Measurements from ENCODE around the gene TTLL1. TPM values are rescaled to one million over a fixed set of nuclear protein-coding genes. Genes with fewer than 3 reads are reported as not detected.

TTLL1 gene
- total and polyA plus RNA-seq, 2 donors (not counting 3 experiments of a cell fraction or from before 2014, with no cell fraction given) = 9.0 to 17.0 TPM

DNA sequence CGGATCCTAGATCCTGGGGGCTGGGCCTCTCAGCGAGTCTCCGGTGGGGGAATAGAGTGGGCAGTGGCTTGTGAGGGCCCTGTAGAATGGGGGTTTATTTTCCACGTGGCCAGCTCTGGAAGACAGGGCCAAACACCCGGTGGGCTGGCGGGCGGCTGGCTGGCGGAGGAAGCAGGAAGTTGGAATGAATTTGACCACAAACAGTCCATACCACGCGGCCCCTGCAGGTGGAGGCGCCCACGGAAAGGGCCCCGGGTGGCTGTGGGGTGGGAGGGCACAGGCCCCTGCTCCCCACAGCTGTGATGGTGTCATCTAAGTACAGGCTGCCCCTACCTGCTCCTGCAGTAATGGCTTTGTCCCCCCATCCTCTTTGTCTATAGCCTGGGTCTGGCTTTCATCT is 38.9 kb upstream of the TTLL1 start:
- Histone ChIP-seq H3K4me3 (replicated peaks in 1 of 3; ENCODE audit: insufficient read depth in 1 of 3, low read depth in 1 of 3, low read length in 3 of 3) (no peak overlapping the region), H2AFZ (ENCODE audit: low read depth, low read length) (no peak overlapping the region)

More for the DNA sequence above, 38.9 kb upstream of the TTLL1 start:
- ChIA-PET CTCF (no interaction called here), POLR2A (interaction anchor here (0.6 kb wide), 1 partner anchor 50 kb away, joined by 5 read pairs; no protein-coding TSS in a partner anchor)
- intact Hi-C loops (cut with micrococcal nuclease) = no loop called here
- H4K20me1 ChIP-seq (replicated peaks; ENCODE audit: control insufficient read depth, extremely low read depth, insufficient read depth, low read length) = no peaks in the 10 kb centered on the region
- no TSS peak for BruUV-seq (replicated peaks)
- TF ChIP-seq POLR2A (IDR thresholded peaks at IDR 0.05; ENCODE audit: low read depth, low read length) (no peak), POLR2AphosphoS5 (IDR thresholded peaks at IDR 0.05; ENCODE audit: insufficient read depth, low read depth, low read length) (no peak), GATA2 (IDR thresholded peaks at IDR 0.05; ENCODE audit: insufficient read depth, insufficient read length, low read depth, low read length) (no peak), EZH2 (IDR thresholded peaks at IDR 0.05; ENCODE audit: borderline replicate concordance, low read depth, low read length, severe bottlenecking) (no peak)
- TF ChIP-seq, protein P1, sequence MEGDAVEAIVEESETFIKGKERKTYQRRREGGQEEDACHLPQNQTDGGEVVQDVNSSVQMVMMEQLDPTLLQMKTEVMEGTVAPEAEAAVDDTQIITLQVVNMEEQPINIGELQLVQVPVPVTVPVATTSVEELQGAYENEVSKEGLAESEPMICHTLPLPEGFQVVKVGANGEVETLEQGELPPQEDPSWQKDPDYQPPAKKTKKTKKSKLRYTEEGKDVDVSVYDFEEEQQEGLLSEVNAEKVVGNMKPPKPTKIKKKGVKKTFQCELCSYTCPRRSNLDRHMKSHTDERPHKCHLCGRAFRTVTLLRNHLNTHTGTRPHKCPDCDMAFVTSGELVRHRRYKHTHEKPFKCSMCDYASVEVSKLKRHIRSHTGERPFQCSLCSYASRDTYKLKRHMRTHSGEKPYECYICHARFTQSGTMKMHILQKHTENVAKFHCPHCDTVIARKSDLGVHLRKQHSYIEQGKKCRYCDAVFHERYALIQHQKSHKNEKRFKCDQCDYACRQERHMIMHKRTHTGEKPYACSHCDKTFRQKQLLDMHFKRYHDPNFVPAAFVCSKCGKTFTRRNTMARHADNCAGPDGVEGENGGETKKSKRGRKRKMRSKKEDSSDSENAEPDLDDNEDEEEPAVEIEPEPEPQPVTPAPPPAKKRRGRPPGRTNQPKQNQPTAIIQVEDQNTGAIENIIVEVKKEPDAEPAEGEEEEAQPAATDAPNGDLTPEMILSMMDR (IDR thresholded peaks at IDR 0.05; ENCODE audit: extremely low read depth in 1 of 2, insufficient read depth in 1 of 2, low read depth in 1 of 2, low read length in 2 of 2) = no peak
- H3K9ac ChIP-seq (replicated peaks; ENCODE audit: extremely low read depth, insufficient read depth, low read length) = no peak overlapping the region
- H3K36me3 ChIP-seq (ENCODE audit: control insufficient read depth in 2 of 2, extremely low read depth in 1 of 2, insufficient read depth in 2 of 2, low read length in 2 of 2) = peaks cover 0 to 10% of the 10 kb centered on the region in 2 experiments
- no peak overlapping the region for H3K4me2 ChIP-seq (ENCODE audit: insufficient read depth, low read length)
- dilution Hi-C loops (cut with MboI; ENCODE audit: extremely low pct_ligation_motif_present, low sequenced_read_pairs) = no loop called here
- no peaks in the 10 kb centered on the region for H3K9me3 ChIP-seq (replicated peaks; ENCODE audit: control insufficient read depth, insufficient read depth, low read length)
- H3K9me1 ChIP-seq (replicated peaks; ENCODE audit: control insufficient read depth, extremely low read depth, insufficient read depth, low read length) = no peaks in the 10 kb centered on the region
- no peak overlapping the region for H3K27ac ChIP-seq (ENCODE audit: insufficient read depth, low read depth, low read length)
- DNase-seq (ENCODE audit: low read depth, low spot score) = no peak
- H3K27me3 ChIP-seq (ENCODE audit: control insufficient read depth in 2 of 2, insufficient read depth in 2 of 2, low read length in 2 of 2) = no peaks in the 10 kb centered on the region
- H3K4me1 ChIP-seq (ENCODE audit: control insufficient read depth, extremely low read depth, insufficient read depth, low read length) = peaks cover 6% of the 10 kb centered on the region
- no peak for FAIRE-seq
- no peaks in the 10 kb centered on the region for H3K79me2 ChIP-seq (ENCODE audit: control insufficient read depth, insufficient read depth, low read length)
